HepG2 (cell line): ENCODE measurements around the gene E2F1. TPM values are rescaled to one million over a fixed set of nuclear protein-coding genes. Genes with fewer than 3 reads are reported as not detected.

ENCODE experiments used
- ARID2 ChIP-seq: sonication (generic); formaldehyde crosslinking; IDR thresholded peaks from 2 replicates; pipeline ENCODE4 v1.8.1; 2022; ENCODE audit warnings: mild to moderate bottlenecking, missing genetic modification reagents, borderline replicate concordance
- FOXA3 ChIP-seq: IDR thresholded peaks from 2 replicates; pipeline ENCODE4 v1.6.1; 2016; ENCODE audit warnings: missing genetic modification reagents, missing compliant biosample characterization
- NFIC ChIP-seq: IDR thresholded peaks from 2 replicates; pipeline ENCODE4 v1.6.1; 2012; ENCODE audit warnings: mild to moderate bottlenecking, low read length, inconsistent platforms
- POGZ ChIP-seq: sonication (generic); formaldehyde crosslinking; IDR thresholded peaks from 2 replicates; pipeline ENCODE4 v1.4.0; 2020; ENCODE audit warnings: mild to moderate bottlenecking, missing genetic modification reagents
- STAT5B ChIP-seq: sonication (generic); formaldehyde crosslinking; IDR thresholded peaks from 2 replicates; pipeline ENCODE4 v1.4.0; 2020; ENCODE audit warnings: missing genetic modification reagents
- TOE1 ChIP-seq: sonication (generic); formaldehyde crosslinking; IDR thresholded peaks from 2 replicates; pipeline ENCODE4 v1.4.0; 2020; ENCODE audit warnings: mild to moderate bottlenecking, missing genetic modification reagents
- polyA plus RNA-seq, 8 experiments: library from polyadenylated mRNA; depleted of rRNA in 3 of 8; stranded (reverse) in 7 of 8; unstranded in 1 of 8; fragments of >200 nt; fragmentation: Illumina TruSeq in 4 of 8; extraction: Trizol in 4 of 8; gene quantifications; 2 replicates each; pipeline versions ENCODE4 v1.2.1 to v1.2.3, GENCODE V29; 2011 to 2016; ENCODE audit warnings: low read depth in 4 of 8, missing spikeins in 1 of 8, mixed read lengths in 1 of 8; ENCODE audit not compliant: insufficient read depth in 1 of 8
- total RNA-seq, 5 experiments: library from RNA; depleted of rRNA; stranded (reverse); fragments of >200 nt; fragmentation: Illumina TruSeq; extraction: Trizol; gene quantifications; 2 replicates each; pipeline ENCODE4 v1.2.3, GENCODE V29; 2016; ENCODE audit warnings: low read depth in 1 of 5
- TF ChIP-seq, protein P1 (sequence below), 2 experiments: fragments of 450-650 bp in 1 of 2; sonication (generic) in 1 of 2; formaldehyde crosslinking in 1 of 2; IDR thresholded peaks; 2 replicates each; pipeline versions ENCODE4 v1.6.1 to v1.8.0; 2016 to 2022; ENCODE audit warnings: antibody characterized with exemption in 1 of 2, mild to moderate bottlenecking in 1 of 2, missing genetic modification reagents in 1 of 2
- TF ChIP-seq, protein P2 (sequence below): sonication (generic); formaldehyde crosslinking; IDR thresholded peaks from 2 replicates; pipeline ENCODE4 v1.5.0; 2020; ENCODE audit warnings: mild to moderate bottlenecking, missing genetic modification reagents, borderline replicate concordance
- TF ChIP-seq, protein P3 (sequence below): IDR thresholded peaks from 2 replicates; pipeline ENCODE4 v1.6.1; 2016; ENCODE audit warnings: control low read depth

E2F1 gene
- total and polyA plus RNA-seq, 2 of the 13 experiments (the other 11 are each of a cell fraction or from before 2014, with no cell fraction given), result 25.5 to 39.4 TPM

DNA sequence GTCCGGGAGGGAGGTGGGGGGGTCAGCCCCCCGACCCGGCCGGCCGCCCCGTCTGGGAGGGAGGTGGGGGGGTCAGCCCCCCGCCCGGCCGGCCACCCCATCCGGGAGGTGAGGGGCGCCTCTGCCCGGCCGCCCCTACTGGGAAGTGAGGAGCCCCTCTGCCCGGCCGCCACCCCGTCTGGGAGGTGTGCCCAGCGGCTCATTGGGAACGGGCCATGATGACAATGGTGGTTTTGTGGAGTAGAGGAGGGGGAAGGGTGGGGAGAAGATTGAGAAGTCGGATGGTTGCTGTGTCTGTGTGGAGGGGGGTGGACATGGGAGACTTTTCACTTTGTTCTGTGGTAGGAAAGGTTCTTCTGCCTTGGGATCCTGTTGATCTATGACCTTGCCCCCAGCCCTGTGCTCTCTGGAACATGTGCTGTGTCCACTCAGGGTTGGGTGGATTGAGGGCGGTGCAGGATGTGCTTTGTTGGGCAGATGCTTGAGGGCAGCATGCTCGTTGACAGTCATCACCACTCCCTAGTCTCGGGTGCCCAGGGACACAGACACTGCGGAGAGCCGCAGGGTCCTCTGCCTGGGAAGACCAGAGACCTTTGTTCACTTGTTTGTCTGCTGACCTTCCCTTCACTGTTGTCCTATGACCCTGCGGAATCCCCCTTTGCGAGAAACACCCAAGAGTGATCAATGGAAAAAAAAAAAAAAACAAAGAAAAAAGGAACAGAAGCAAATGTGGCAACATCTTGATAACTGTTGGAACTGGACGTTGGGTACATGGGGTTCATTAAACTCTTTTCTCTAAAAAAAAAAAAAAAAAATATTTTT lies 15.7 kb upstream of the E2F1 start (continued):
- TF ChIP-seq STAT5B (CRISPR knock-in tag), result no peak
- peak; percentile 87 for TF ChIP-seq FOXA3 (CRISPR knock-in tag)
- TF ChIP-seq, protein P1, sequence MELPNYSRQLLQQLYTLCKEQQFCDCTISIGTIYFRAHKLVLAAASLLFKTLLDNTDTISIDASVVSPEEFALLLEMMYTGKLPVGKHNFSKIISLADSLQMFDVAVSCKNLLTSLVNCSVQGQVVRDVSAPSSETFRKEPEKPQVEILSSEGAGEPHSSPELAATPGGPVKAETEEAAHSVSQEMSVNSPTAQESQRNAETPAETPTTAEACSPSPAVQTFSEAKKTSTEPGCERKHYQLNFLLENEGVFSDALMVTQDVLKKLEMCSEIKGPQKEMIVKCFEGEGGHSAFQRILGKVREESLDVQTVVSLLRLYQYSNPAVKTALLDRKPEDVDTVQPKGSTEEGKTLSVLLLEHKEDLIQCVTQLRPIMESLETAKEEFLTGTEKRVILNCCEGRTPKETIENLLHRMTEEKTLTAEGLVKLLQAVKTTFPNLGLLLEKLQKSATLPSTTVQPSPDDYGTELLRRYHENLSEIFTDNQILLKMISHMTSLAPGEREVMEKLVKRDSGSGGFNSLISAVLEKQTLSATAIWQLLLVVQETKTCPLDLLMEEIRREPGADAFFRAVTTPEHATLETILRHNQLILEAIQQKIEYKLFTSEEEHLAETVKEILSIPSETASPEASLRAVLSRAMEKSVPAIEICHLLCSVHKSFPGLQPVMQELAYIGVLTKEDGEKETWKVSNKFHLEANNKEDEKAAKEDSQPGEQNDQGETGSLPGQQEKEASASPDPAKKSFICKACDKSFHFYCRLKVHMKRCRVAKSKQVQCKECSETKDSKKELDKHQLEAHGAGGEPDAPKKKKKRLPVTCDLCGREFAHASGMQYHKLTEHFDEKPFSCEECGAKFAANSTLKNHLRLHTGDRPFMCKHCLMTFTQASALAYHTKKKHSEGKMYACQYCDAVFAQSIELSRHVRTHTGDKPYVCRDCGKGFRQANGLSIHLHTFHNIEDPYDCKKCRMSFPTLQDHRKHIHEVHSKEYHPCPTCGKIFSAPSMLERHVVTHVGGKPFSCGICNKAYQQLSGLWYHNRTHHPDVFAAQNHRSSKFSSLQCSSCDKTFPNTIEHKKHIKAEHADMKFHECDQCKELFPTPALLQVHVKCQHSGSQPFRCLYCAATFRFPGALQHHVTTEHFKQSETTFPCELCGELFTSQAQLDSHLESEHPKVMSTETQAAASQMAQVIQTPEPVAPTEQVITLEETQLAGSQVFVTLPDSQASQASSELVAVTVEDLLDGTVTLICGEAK (IDR thresholded peaks at IDR 0.05), result no peak
- TF ChIP-seq, protein P1 (CRISPR knock-in tag; IDR thresholded peaks at IDR 0.05), result peak; percentile 78
- TF ChIP-seq NFIC, result peak; percentile 72
- no peak for TF ChIP-seq ARID2 (CRISPR knock-in tag)
- TF ChIP-seq, protein P2, sequence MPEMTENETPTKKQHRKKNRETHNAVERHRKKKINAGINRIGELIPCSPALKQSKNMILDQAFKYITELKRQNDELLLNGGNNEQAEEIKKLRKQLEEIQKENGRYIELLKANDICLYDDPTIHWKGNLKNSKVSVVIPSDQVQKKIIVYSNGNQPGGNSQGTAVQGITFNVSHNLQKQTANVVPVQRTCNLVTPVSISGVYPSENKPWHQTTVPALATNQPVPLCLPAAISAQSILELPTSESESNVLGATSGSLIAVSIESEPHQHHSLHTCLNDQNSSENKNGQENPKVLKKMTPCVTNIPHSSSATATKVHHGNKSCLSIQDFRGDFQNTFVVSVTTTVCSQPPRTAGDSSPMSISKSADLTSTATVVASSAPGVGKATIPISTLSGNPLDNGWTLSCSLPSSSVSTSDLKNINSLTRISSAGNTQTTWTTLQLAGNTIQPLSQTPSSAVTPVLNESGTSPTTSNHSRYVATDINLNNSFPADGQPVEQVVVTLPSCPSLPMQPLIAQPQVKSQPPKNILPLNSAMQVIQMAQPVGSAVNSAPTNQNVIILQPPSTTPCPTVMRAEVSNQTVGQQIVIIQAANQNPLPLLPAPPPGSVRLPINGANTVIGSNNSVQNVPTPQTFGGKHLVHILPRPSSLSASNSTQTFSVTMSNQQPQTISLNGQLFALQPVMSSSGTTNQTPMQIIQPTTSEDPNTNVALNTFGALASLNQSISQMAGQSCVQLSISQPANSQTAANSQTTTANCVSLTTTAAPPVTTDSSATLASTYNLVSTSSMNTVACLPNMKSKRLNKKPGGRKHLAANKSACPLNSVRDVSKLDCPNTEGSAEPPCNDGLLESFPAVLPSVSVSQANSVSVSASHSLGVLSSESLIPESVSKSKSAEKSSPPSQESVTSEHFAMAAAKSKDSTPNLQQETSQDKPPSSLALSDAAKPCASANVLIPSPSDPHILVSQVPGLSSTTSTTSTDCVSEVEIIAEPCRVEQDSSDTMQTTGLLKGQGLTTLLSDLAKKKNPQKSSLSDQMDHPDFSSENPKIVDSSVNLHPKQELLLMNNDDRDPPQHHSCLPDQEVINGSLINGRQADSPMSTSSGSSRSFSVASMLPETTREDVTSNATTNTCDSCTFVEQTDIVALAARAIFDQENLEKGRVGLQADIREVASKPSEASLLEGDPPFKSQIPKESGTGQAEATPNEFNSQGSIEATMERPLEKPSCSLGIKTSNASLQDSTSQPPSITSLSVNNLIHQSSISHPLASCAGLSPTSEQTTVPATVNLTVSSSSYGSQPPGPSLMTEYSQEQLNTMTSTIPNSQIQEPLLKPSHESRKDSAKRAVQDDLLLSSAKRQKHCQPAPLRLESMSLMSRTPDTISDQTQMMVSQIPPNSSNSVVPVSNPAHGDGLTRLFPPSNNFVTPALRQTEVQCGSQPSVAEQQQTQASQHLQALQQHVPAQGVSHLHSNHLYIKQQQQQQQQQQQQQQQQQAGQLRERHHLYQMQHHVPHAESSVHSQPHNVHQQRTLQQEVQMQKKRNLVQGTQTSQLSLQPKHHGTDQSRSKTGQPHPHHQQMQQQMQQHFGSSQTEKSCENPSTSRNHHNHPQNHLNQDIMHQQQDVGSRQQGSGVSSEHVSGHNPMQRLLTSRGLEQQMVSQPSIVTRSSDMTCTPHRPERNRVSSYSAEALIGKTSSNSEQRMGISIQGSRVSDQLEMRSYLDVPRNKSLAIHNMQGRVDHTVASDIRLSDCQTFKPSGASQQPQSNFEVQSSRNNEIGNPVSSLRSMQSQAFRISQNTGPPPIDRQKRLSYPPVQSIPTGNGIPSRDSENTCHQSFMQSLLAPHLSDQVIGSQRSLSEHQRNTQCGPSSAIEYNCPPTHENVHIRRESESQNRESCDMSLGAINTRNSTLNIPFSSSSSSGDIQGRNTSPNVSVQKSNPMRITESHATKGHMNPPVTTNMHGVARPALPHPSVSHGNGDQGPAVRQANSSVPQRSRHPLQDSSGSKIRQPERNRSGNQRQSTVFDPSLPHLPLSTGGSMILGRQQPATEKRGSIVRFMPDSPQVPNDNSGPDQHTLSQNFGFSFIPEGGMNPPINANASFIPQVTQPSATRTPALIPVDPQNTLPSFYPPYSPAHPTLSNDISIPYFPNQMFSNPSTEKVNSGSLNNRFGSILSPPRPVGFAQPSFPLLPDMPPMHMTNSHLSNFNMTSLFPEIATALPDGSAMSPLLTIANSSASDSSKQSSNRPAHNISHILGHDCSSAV (CRISPR knock-in tag), result no peak
- TF ChIP-seq, protein P3, sequence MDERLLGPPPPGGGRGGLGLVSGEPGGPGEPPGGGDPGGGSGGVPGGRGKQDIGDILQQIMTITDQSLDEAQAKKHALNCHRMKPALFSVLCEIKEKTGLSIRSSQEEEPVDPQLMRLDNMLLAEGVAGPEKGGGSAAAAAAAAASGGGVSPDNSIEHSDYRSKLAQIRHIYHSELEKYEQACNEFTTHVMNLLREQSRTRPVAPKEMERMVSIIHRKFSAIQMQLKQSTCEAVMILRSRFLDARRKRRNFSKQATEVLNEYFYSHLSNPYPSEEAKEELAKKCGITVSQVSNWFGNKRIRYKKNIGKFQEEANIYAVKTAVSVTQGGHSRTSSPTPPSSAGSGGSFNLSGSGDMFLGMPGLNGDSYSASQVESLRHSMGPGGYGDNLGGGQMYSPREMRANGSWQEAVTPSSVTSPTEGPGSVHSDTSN (CRISPR knock-in tag), result 0 out of 2 replicates have a peak, but pooled peaks have one; percentile 10
- TF ChIP-seq TOE1 (CRISPR knock-in tag), result peak; percentile 50; the same call in 1 of the 2 replicates
- peak; percentile 87 for TF ChIP-seq POGZ (CRISPR knock-in tag)
